Kidney (tissue), 14 donors: ENCODE data around the gene RFLNA. TPM values are rescaled to one million over a fixed set of nuclear protein-coding genes. Genes with fewer than 3 reads are reported as not detected.

Experiments used
- DNase-seq, 5 donors: peaks; one replicate each; pipeline ENCODE4 v3.0.0-alpha.2; 2013 to 2020
- FAIRE-seq: peaks from 2 replicates; lab custom pipeline; 2012; peaks lifted over from hg19 to GRCh38; lab: Jason Lieb, UNC
- H3K27ac ChIP-seq, 2 donors: one replicate each; pipeline ENCODE4 v1.7.0; 2013; ENCODE audit warnings: low read depth in 2 of 2, low read length in 2 of 2, inconsistent platforms in 1 of 2
- H3K27me3 ChIP-seq: one replicate; pipeline ENCODE4 v1.7.1; 2013; ENCODE audit warnings: low read length, inconsistent platforms; ENCODE audit not compliant: control insufficient read depth, insufficient read depth
- H3K36me3 ChIP-seq, 3 donors: one replicate each; pipeline versions ENCODE4 v1.7.0 to v1.7.1; 2013; ENCODE audit warnings: low read length in 3 of 3, control low read depth in 1 of 3, inconsistent platforms in 1 of 3; ENCODE audit not compliant: insufficient read depth in 3 of 3, control insufficient read depth in 2 of 3
- H3K4me1 ChIP-seq, 3 donors: one replicate each; pipeline versions ENCODE4 v1.7.0 to v1.7.1; 2013; ENCODE audit warnings: low read length in 3 of 3, inconsistent platforms in 1 of 3, low read depth in 1 of 3; ENCODE audit not compliant: control insufficient read depth in 2 of 3, insufficient read depth in 2 of 3
- H3K4me3 ChIP-seq, 3 donors: one replicate each; pipeline versions ENCODE4 v1.7.0 to v1.8.1; 2013; ENCODE audit warnings: low read length in 3 of 3, control low read depth in 1 of 3, inconsistent platforms in 1 of 3
- H3K9ac ChIP-seq, 3 donors: one replicate each; pipeline versions ENCODE4 v1.7.0 to v1.7.1; 2013; ENCODE audit warnings: low read length in 3 of 3, control low read depth in 1 of 3, inconsistent platforms in 1 of 3
- H3K9me3 ChIP-seq, 3 donors: one replicate each; pipeline versions ENCODE4 v1.7.0 to v1.7.1; 2013; ENCODE audit warnings: low read length in 3 of 3, control low read depth in 1 of 3, inconsistent platforms in 1 of 3; ENCODE audit not compliant: control insufficient read depth in 2 of 3, insufficient read depth in 1 of 3
- intact Hi-C: fragments of 100-400 bp; cut with DNase I; formaldehyde crosslinking; loops from one replicate; pipeline ENCODE4 v1.11.1; 2022
- microRNA-seq: library from miRNA; unstranded; fragments of <30 nt; microRNA quantifications from one replicate; pipeline ENCODE4 v1.2.0, GENCODE V29; 2020
- polyA plus RNA-seq: library from polyadenylated mRNA; stranded (reverse); fragments of 350-450 nt; fragmentation: Illumina TruSeq; extraction: RNeasy Lipid Tissue Mini Kit (QIAGEN cat#74804); gene quantifications from one replicate; pipeline ENCODE4 v1.2.3, GENCODE V29; 2014; ENCODE audit warnings: low read depth, low replicate concordance; ENCODE audit not compliant: insufficient read depth
- total RNA-seq: library from RNA; stranded (reverse); fragmentation: NEBNext Ultra II Directional; extraction: Animal tissue kit (Norgen Biotek cat#: 25700); gene quantifications from one replicate; pipeline ENCODE4 v1.2.1, GENCODE V29; 2021
- TF ChIP-seq, protein P1 (sequence below): IDR thresholded peaks from 3 replicates; pipeline ENCODE4 v1.5.1; 2012; ENCODE audit warnings: mild to moderate bottlenecking, moderate library complexity, borderline replicate concordance; ENCODE audit not compliant: insufficient read depth; ENCODE audit errors: extremely low read depth
- donor health status: control.
- donor health status: control.
- donor health status: control.
- donor health status: control.
- donor health status: control.
- donor health status: DM: yes; HTN: yes; CAD: no.
- donor health status: Normal renal cell carcinoma (clear cell type).

Gene RFLNA
- total and polyA plus RNA-seq, 2 donors from 2014 or later: 0.76 to 0.82 TPM

DNA sequence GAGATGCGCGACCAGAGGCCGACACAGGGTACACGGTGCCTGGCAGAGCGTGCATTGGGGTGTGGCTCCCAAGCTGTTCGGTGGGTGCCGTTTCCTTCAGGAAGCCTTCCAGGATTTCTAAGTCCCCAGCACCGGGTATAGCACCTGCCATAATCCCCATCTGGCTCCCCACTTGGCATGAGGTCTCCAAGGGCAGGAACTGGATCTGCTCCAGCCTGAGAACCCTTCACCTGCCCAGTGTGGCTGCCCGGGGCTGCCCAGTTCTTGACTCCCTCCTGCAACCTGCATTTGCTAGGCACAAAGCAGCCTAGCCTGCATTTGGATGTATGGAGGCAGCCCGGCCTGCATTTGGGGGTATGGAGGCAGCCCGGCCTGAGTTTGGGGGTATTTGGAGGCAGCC is 69.7 kb downstream of the RFLNA start:
- H3K27ac ChIP-seq: no peak overlapping the region

More for the DNA sequence above, 69.7 kb downstream of the RFLNA start:
- Histone ChIP-seq H3K36me3 (peaks cover 0 to 4% (median 2%) of the 10 kb centered on the region in 3 donors), H3K9me3 (no peaks in the 10 kb centered on the region), H3K27me3 (no peaks in the 10 kb centered on the region), H3K9ac (no peak overlapping the region), H3K4me1 (peaks cover 0 to 28% (median 14%) of the 10 kb centered on the region in 3 donors), H3K4me3 (no peak overlapping the region)
- TF ChIP-seq, protein P1, sequence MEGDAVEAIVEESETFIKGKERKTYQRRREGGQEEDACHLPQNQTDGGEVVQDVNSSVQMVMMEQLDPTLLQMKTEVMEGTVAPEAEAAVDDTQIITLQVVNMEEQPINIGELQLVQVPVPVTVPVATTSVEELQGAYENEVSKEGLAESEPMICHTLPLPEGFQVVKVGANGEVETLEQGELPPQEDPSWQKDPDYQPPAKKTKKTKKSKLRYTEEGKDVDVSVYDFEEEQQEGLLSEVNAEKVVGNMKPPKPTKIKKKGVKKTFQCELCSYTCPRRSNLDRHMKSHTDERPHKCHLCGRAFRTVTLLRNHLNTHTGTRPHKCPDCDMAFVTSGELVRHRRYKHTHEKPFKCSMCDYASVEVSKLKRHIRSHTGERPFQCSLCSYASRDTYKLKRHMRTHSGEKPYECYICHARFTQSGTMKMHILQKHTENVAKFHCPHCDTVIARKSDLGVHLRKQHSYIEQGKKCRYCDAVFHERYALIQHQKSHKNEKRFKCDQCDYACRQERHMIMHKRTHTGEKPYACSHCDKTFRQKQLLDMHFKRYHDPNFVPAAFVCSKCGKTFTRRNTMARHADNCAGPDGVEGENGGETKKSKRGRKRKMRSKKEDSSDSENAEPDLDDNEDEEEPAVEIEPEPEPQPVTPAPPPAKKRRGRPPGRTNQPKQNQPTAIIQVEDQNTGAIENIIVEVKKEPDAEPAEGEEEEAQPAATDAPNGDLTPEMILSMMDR: no peak
- DNase-seq (no peak), FAIRE-seq (no peak)
- intact Hi-C loops: no loop called here

Small RNA genes within 50 kb of the gene (microRNA-seq; reads per million reads assigned to microRNA genes)
- gene MIR6880: not detected
